ENCODE results near the gene EFS. TPM values are rescaled to one million over a fixed set of nuclear protein-coding genes. Genes with fewer than 3 reads are reported as not detected.

The EFS gene
- total and polyA plus RNA-seq, 2 of the 8 experiments (the other 6 are each of a cell fraction or from before 2014, with no cell fraction given), result 27.8 to 28.6 TPM

DNA sequence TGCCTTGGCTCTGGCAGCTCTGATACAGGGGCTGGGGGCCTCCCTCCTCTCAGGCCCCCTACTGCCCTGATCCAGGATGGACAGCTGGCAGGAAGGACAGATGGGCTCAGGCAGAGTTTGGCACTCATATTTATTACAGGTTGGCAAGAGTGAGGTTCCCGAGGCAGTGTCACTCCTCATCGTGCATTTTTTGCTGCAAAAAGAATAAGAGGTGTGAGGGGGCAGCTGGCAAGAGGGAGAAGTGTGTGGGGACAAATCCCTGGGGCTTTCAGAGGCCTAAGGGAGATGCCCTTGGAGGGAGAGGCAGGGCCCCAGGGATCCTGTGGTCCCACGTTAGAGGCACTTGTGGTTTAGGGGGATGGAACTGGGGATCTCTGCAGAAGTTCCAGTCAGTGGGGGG, 16.9 kb upstream of the EFS start (continued):
- TF ChIP-seq, protein P1, sequence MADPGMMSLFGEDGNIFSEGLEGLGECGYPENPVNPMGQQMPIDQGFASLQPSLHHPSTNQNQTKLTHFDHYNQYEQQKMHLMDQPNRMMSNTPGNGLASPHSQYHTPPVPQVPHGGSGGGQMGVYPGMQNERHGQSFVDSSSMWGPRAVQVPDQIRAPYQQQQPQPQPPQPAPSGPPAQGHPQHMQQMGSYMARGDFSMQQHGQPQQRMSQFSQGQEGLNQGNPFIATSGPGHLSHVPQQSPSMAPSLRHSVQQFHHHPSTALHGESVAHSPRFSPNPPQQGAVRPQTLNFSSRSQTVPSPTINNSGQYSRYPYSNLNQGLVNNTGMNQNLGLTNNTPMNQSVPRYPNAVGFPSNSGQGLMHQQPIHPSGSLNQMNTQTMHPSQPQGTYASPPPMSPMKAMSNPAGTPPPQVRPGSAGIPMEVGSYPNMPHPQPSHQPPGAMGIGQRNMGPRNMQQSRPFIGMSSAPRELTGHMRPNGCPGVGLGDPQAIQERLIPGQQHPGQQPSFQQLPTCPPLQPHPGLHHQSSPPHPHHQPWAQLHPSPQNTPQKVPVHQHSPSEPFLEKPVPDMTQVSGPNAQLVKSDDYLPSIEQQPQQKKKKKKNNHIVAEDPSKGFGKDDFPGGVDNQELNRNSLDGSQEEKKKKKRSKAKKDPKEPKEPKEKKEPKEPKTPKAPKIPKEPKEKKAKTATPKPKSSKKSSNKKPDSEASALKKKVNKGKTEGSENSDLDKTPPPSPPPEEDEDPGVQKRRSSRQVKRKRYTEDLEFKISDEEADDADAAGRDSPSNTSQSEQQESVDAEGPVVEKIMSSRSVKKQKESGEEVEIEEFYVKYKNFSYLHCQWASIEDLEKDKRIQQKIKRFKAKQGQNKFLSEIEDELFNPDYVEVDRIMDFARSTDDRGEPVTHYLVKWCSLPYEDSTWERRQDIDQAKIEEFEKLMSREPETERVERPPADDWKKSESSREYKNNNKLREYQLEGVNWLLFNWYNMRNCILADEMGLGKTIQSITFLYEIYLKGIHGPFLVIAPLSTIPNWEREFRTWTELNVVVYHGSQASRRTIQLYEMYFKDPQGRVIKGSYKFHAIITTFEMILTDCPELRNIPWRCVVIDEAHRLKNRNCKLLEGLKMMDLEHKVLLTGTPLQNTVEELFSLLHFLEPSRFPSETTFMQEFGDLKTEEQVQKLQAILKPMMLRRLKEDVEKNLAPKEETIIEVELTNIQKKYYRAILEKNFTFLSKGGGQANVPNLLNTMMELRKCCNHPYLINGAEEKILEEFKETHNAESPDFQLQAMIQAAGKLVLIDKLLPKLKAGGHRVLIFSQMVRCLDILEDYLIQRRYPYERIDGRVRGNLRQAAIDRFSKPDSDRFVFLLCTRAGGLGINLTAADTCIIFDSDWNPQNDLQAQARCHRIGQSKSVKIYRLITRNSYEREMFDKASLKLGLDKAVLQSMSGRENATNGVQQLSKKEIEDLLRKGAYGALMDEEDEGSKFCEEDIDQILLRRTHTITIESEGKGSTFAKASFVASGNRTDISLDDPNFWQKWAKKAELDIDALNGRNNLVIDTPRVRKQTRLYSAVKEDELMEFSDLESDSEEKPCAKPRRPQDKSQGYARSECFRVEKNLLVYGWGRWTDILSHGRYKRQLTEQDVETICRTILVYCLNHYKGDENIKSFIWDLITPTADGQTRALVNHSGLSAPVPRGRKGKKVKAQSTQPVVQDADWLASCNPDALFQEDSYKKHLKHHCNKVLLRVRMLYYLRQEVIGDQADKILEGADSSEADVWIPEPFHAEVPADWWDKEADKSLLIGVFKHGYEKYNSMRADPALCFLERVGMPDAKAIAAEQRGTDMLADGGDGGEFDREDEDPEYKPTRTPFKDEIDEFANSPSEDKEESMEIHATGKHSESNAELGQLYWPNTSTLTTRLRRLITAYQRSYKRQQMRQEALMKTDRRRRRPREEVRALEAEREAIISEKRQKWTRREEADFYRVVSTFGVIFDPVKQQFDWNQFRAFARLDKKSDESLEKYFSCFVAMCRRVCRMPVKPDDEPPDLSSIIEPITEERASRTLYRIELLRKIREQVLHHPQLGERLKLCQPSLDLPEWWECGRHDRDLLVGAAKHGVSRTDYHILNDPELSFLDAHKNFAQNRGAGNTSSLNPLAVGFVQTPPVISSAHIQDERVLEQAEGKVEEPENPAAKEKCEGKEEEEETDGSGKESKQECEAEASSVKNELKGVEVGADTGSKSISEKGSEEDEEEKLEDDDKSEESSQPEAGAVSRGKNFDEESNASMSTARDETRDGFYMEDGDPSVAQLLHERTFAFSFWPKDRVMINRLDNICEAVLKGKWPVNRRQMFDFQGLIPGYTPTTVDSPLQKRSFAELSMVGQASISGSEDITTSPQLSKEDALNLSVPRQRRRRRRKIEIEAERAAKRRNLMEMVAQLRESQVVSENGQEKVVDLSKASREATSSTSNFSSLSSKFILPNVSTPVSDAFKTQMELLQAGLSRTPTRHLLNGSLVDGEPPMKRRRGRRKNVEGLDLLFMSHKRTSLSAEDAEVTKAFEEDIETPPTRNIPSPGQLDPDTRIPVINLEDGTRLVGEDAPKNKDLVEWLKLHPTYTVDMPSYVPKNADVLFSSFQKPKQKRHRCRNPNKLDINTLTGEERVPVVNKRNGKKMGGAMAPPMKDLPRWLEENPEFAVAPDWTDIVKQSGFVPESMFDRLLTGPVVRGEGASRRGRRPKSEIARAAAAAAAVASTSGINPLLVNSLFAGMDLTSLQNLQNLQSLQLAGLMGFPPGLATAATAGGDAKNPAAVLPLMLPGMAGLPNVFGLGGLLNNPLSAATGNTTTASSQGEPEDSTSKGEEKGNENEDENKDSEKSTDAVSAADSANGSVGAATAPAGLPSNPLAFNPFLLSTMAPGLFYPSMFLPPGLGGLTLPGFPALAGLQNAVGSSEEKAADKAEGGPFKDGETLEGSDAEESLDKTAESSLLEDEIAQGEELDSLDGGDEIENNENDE (IDR thresholded peaks at IDR 0.05; ENCODE audit: insufficient replicate concordance, low read length), result no peak
- no peak for TF ChIP-seq SUZ12 (IDR thresholded peaks at IDR 0.05; ENCODE audit: low read length)
- TF ChIP-seq SP4 (IDR thresholded peaks at IDR 0.05; ENCODE audit: low read length), result no peak
- TF ChIP-seq GABPA (IDR thresholded peaks at IDR 0.05; ENCODE audit: borderline replicate concordance, insufficient read depth, low read length), result no peak
- TF ChIP-seq CHD1 (IDR thresholded peaks at IDR 0.05; ENCODE audit: low read depth, low read length), result no peak
- no peak for TF ChIP-seq HDAC2 (IDR thresholded peaks at IDR 0.05; ENCODE audit: borderline replicate concordance in 1 of 2, low read depth in 2 of 2, low read length in 2 of 2)
- no peak for TF ChIP-seq POLR2AphosphoS5 (IDR thresholded peaks at IDR 0.05; ENCODE audit: low read depth, low read length)
- no peak for TF ChIP-seq YY1 (IDR thresholded peaks at IDR 0.05; ENCODE audit: low read depth, low read length)
- no peak for TF ChIP-seq TAF7 (optimal IDR thresholded peaks at IDR 0.05; ENCODE audit: borderline replicate concordance, low read depth, low read length)
